Activated CD8-positive, alpha-beta memory T cell treated with anti-CD3 and anti-CD28 coated beads, Interleukin-2, amount 50 U/mL, for 1 hour (primary cell): Measurements from ENCODE around the gene COL6A3.

Experiments
- DNase-seq: peaks from one replicate; pipeline ENCODE4 v3.0.0-alpha.2; 2020; ENCODE audit errors: extremely low read depth

COL6A3 gene

GRCh38 chr2:237294460-237294859 lies 119.5 kb downstream of the COL6A3 start:
- DNase-seq = no peak

GRCh38 chr2:237293978-237294377 lies 120.0 kb downstream of the COL6A3 start:
- DNase-seq = no peak

GRCh38 chr2:237291138-237291792 lies 122.7 kb downstream of the COL6A3 start:
- DNase-seq = no peak

GRCh38 chr2:237290261-237290660 lies 123.7 kb downstream of the COL6A3 start:
- no peak for DNase-seq

GRCh38 chr2:237289139-237289538 lies 124.8 kb downstream of the COL6A3 start:
- no peak for DNase-seq

GRCh38 chr2:237287872-237288271 lies 126.1 kb downstream of the COL6A3 start:
- DNase-seq = no peak

- no peak for DNase-seq
Observed at GRCh38 chr2:237283131-237283928, 130.6 kb downstream of the COL6A3 start.

- no peak for DNase-seq
Observed at GRCh38 chr2:237282568-237283128, 131.3 kb downstream of the COL6A3 start.

- no peak for DNase-seq
Observed at GRCh38 chr2:237281836-237282306, 132.1 kb downstream of the COL6A3 start.

- no peak for DNase-seq
Observed at GRCh38 chr2:237280939-237281338, 133.0 kb downstream of the COL6A3 start.

GRCh38 chr2:237280229-237280628 lies 133.7 kb downstream of the COL6A3 start:
- DNase-seq = no peak

- no peak for DNase-seq
Observed at GRCh38 chr2:237279012-237279768, 134.8 kb downstream of the COL6A3 start.

GRCh38 chr2:237278568-237278967 lies 135.4 kb downstream of the COL6A3 start:
- no peak for DNase-seq

- no peak for DNase-seq
Observed at GRCh38 chr2:237276716-237277490, 137.1 kb downstream of the COL6A3 start.
